Measurements from ENCODE around the gene NSA2.
"Not testable (repeated sequence)": the region's sequence is repeated elsewhere in the genome, so short reads cannot be mapped to it uniquely, and the experiment has no call there.

The NSA2 gene

DNA sequence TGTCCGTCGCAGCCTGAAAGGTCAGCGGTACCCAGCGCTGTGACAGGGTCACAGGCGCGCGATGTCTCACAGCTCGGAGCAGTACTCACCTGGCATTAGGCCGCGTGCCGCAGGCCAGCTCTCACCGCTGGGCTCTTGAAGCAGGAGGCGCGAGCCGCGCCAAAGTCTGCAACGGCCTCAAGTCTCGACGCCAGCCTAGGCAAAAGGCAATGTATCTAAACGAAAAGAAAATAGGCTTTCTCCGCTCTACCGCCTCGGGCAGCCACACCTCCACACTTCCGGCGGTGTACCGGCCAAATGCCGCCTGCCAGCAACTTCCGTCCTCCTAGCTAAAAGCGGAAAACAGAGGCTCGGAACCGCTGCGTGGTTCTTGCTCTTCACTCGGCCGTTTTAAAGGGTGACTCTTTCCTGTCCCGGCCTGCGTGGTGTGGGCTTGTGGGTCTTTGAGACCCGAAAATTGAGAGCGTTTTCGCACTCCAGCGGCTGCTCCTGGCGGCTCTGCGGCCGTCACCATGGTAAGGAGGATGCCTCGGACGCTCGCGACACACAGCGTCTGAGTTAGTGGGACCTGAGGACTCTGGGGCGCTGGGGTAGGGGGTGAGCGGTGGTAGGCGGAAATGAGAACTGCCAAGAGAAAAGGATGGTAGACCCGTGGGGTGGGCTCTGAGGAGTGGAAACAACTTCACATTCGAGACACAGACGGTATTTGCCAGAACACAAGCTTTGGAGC, at the start of gene NSA2, which contains the start of gene GFM2:
Gene NSA2, plus strand, starts transcription at position 401 of the 730 bp plus-strand sequence. Its CDS starts 112 bp downstream, at position 513.
Gene GFM2, minus strand, starts transcription at position 269 of the 730 bp plus-strand sequence. CDS start 3,375 bp downstream, outside the sequence.
- peak; percentile 80 to 85 for DNase-seq (ENCODE audit: low read depth in 1 of 2, low spot score in 1 of 2)

DNA sequence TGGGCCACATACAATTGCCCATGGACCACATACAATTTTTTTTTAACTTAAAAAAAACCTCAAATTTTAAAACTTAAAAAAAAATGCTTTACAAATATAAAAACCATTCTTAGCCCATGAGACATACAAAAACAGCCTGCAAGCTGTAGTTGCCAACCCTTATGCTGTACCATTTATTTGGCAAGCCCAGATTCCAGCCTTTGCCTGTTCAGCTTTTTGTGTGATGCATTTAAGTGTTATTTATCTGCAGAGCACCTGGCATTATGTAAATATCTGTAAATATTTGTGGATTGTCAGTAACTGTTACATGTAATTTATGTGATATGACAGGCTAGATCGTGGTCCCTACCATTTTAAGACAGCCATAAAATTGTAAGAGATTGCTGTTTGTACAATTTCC, 49.5 kb upstream of the NSA2 start:
- no peak for DNase-seq (ENCODE audit: low read depth in 1 of 2, low spot score in 1 of 2)

GRCh38 chr5:74722271-74722670, 44.8 kb upstream of the NSA2 start:
- DNase-seq (ENCODE audit: low read depth in 1 of 2, low spot score in 1 of 2) = no peak

GRCh38 chr5:74725331-74725730, 41.7 kb upstream of the NSA2 start:
- no peak for DNase-seq (ENCODE audit: low read depth in 1 of 2, low spot score in 1 of 2)

DNA sequence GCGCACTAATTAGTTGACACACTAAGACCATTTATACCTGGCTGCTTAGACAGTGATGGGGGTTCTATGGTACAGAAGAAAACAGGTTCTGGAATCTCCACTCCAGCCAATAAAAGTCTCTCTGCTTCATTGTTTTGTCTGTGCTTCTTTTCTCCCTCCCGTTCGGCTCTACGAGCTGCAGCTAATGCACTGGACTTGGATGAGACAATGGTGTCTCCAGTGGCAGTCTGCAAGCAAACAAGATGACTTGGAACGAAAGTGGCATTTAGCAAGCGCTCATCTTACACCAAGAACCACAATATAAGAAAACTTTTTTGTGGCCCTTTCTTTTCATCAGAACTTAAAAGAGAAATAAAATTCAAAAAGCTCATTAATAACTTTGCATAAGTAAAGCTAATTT, 30.3 kb upstream of the NSA2 start:
- no peak for DNase-seq (ENCODE audit: low read depth in 1 of 2, low spot score in 1 of 2)

DNA sequence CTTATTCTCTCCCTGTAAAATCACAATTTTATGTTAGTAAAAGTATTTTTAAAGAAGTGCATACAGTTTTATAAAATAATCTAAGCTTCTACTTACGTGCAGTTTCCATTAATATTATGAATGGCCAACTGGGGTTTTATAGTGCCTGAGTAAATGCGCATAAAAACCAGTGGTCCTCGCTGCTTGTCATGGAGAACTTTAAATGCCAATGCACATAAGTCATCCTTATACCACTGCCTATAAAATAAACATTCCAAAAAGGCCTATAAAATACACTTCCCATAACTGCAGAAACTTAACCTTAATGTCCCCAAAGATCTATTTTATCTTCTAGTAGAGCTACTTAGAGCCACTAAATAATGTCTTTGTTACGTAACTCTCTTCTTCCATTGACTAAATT, 28.6 kb upstream of the NSA2 start:
- DNase-seq (ENCODE audit: low read depth in 1 of 2, low spot score in 1 of 2) = no peak

- not testable (repeated sequence) for DNase-seq (ENCODE audit: low read depth in 1 of 2, low spot score in 1 of 2)
These were observed 18.3 kb upstream of the NSA2 start for GRCh38 chr5:74748742-74749141.

- no peak for DNase-seq (ENCODE audit: low read depth in 1 of 2, low spot score in 1 of 2)
These were observed 5.8 kb upstream of the NSA2 start for GRCh38 chr5:74761241-74761640.

GRCh38 chr5:74762599-74762998, 4.5 kb upstream of the NSA2 start:
- no peak for DNase-seq (ENCODE audit: low read depth in 1 of 2, low spot score in 1 of 2)

GRCh38 chr5:74763504-74763903, 3.5 kb upstream of the NSA2 start:
- no peak for DNase-seq (ENCODE audit: low read depth in 1 of 2, low spot score in 1 of 2)

DNA sequence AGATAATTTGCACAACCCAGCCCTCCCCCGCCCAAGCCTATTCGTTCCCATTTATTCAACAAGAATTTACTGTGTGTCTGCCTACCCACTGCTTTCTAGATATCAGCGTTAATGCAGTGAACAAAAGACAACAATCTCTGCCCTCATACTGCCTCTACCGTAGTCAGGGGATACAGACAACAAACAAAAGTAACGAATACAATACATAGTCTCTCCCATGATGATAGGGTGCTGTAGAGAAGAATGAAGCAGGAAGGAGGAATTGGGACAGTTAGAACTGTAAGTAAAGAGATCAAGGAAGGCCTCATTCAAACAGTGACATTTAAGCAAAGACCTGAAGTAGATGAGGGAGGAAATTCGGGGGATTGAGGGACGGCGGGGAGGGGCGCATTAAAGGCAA, 1.8 kb upstream of the NSA2 start:
- no peak for DNase-seq (ENCODE audit: low read depth in 1 of 2, low spot score in 1 of 2)

GRCh38 chr5:74765929-74766328, 1.1 kb upstream of the NSA2 start:
- DNase-seq (ENCODE audit: low read depth in 1 of 2, low spot score in 1 of 2) = no peak

DNA sequence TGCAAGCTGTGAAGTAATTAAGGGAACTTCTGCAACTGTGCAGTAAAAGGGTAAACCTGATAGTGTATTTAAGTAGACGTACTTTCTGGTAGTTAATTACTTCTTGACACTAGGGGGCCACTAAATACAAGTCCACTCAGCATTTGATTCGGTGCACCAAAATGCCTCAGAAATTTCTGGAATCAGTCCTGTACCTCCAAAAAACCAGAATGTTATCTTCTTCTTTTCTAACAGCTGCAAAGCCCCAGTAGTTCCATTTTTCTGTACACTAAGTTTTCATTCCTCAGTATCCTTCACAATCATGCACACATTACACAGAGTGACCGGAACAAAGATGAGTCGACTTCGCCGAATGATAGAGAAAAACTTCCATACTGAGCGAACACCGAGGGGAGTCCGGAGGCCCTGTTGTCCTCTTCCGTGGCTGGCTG, 616 bp upstream of the NSA2 start:
- no peak for DNase-seq (ENCODE audit: low read depth in 1 of 2, low spot score in 1 of 2)

DNA sequence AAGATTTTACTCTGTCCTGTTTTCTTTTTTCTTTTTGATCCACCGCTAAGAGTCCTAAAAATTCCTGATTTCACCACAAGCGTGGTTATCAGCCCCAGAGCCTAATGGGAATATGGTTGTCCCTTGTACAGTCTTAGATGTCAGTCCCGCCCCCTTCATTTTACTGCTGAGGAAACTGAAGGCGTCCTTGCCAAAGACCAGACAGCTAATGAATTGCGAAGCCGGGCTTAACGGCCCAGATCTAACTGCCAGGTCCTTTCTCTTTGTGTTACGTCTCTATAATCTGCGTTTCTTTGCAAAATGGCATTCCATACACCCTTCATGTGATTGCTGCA, 497 bp downstream of the NSA2 start:
- peak in 1 of 2 donors; percentile 2 for DNase-seq (ENCODE audit: low read depth in 1 of 2, low spot score in 1 of 2)

- DNase-seq (ENCODE audit: low read depth in 1 of 2, low spot score in 1 of 2) = no peak
These were observed 5.3 kb downstream of the NSA2 start for GRCh38 chr5:74772359-74772758.

GRCh38 chr5:74778609-74779008, 11.6 kb downstream of the NSA2 start:
- DNase-seq (ENCODE audit: low read depth in 1 of 2, low spot score in 1 of 2) = no peak

GRCh38 chr5:74786851-74787250, 19.8 kb downstream of the NSA2 start:
- no peak for DNase-seq (ENCODE audit: low read depth in 1 of 2, low spot score in 1 of 2)

- no peak for DNase-seq (ENCODE audit: low read depth in 1 of 2, low spot score in 1 of 2)
These were observed 20.4 kb downstream of the NSA2 start for GRCh38 chr5:74787424-74787823.

DNA sequence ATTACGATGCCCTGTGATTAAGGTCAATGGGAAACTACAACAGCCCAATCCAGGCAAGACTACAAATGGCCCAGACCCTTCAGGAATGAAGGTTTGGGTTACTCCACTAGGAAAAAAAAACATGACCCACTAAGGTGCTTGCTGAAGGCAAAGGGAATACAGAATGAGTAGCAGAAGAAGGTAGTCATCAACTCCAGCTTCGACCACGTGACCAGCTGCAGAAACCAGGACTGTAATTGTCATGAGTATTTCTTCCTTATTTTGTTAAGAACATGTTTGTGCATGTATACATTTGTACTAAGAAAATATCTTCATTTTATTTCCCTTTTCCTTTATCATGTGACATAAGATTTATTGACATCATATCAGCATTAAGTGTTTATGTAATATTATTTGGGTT, 24.6 kb downstream of the NSA2 start:
- not testable (repeated sequence) for DNase-seq (ENCODE audit: low read depth in 1 of 2, low spot score in 1 of 2)

- DNase-seq (ENCODE audit: low read depth in 1 of 2, low spot score in 1 of 2) = no peak
These were observed 32.2 kb downstream of the NSA2 start for GRCh38 chr5:74798977-74799911.

GRCh38 chr5:74801197-74801596, 34.1 kb downstream of the NSA2 start:
- no peak for DNase-seq (ENCODE audit: low read depth in 1 of 2, low spot score in 1 of 2)

DNA sequence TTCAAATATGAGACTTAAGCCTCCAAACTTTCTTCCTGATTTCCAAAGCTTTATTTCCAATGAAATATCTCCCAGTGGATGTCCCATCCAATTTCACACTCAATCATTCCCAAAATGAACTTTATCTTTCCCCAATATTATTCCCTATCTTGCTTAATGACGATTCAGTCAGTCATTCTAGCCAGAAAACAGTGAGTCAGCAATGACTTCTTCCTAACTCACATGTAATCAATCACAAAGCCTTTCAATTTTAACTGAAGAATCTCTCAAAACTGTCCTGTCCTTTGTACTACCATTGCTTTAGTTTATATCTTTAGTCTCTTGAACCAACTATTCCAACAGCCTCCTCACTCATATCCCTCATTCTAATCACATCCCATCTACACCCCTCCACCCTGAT, 34.9 kb downstream of the NSA2 start:
- DNase-seq (ENCODE audit: low read depth in 1 of 2, low spot score in 1 of 2) = no peak
